Endothelial cell of umbilical vein (primary cell): ENCODE results near the gene AJAP1. TPM values are rescaled to one million over a fixed set of nuclear protein-coding genes. Genes with fewer than 3 reads are reported as not detected.

ENCODE experiments used
- BruUV-seq: library from RNA; stranded (reverse); fragments of 400-500 nt; replicated peaks from 2 replicates; lab custom pipeline; 2021; lab: Mats Ljungman, UMichigan
- CTCF ChIA-PET: fragments of 300-600, 350-600 bp; sonication (Branson Sonifier 250); formaldehyde crosslinking; loops from one replicate; lab custom pipeline; 2021; ENCODE audit warnings: antibody characterized with exemption, inconsistent platforms; lab: Charles Lee
- POLR2A ChIA-PET: fragments of 300-600, 350-600 bp; sonication (Branson Sonifier 250); formaldehyde crosslinking; loops from one replicate; lab custom pipeline; 2021; ENCODE audit warnings: antibody characterized with exemption, inconsistent platforms; lab: Charles Lee
- DNase-seq: peaks from one replicate; pipeline ENCODE4 v3.0.0-alpha.2; 2011; ENCODE audit warnings: low read depth, low spot score
- FAIRE-seq: peaks from 2 replicates; lab custom pipeline; 2011; peaks lifted over from hg19 to GRCh38; lab: Jason Lieb, UNC
- H2AFZ ChIP-seq: 2 replicates; pipeline ENCODE4 v1.6.0; 2012; ENCODE audit warnings: low read depth, low read length, control low read depth, inconsistent platforms
- H3K27ac ChIP-seq: 2 replicates; pipeline ENCODE4 v1.5.1; 2011; ENCODE audit warnings: low read depth, mild to moderate bottlenecking, control low read depth, low read length, moderate library complexity; ENCODE audit not compliant: insufficient read depth
- H3K27me3 ChIP-seq, 2 experiments: 2 replicates each; pipeline versions ENCODE4 v1.6.0 to v1.6.1; 2011; ENCODE audit warnings: low read length in 2 of 2, mixed read lengths in 1 of 2; ENCODE audit not compliant: control insufficient read depth in 2 of 2, insufficient read depth in 2 of 2
- H3K36me3 ChIP-seq, 2 experiments: 2 replicates in 1 of 2; 3 replicates in 1 of 2; pipeline ENCODE4 v1.5.1; 2011; ENCODE audit warnings: low read length in 2 of 2, mild to moderate bottlenecking in 1 of 2, moderate library complexity in 1 of 2; ENCODE audit not compliant: control insufficient read depth in 2 of 2, insufficient read depth in 2 of 2; ENCODE audit errors: extremely low read depth in 1 of 2
- H3K4me1 ChIP-seq: 3 replicates; pipeline ENCODE4 v1.5.1; 2011; ENCODE audit warnings: mild to moderate bottlenecking, low read length; ENCODE audit not compliant: control insufficient read depth, insufficient read depth; ENCODE audit errors: extremely low read depth
- H3K4me2 ChIP-seq: 2 replicates; pipeline ENCODE4 v1.6.1; 2011; ENCODE audit warnings: low read length, control low read depth, mixed read lengths; ENCODE audit not compliant: insufficient read depth
- H3K4me3 ChIP-seq, 3 experiments: fragments of 200-600 bp in 1 of 3; sonication (generic), shearing (Covaris generic) in 1 of 3; replicated peaks in 1 of 3; 2 replicates each; pipeline ENCODE4 v1.5.1; 2011 to 2016; ENCODE audit warnings: control low read depth in 3 of 3, low read length in 3 of 3, mild to moderate bottlenecking in 2 of 3, inconsistent platforms in 1 of 3, low read depth in 1 of 3, moderate library complexity in 1 of 3; ENCODE audit not compliant: insufficient read depth in 1 of 3
- H3K79me2 ChIP-seq: 2 replicates; pipeline ENCODE4 v1.6.0; 2012; ENCODE audit warnings: low read length, inconsistent platforms; ENCODE audit not compliant: control insufficient read depth, insufficient read depth
- H3K9ac ChIP-seq: replicated peaks from 2 replicates; pipeline ENCODE3; 2011; ENCODE audit warnings: low read length, control low read depth; ENCODE audit not compliant: insufficient read depth; ENCODE audit errors: extremely low read depth
- H3K9me1 ChIP-seq: replicated peaks from 3 replicates; pipeline ENCODE4 v1.6.0; 2011; ENCODE audit warnings: mild to moderate bottlenecking, low read length; ENCODE audit not compliant: control insufficient read depth, insufficient read depth; ENCODE audit errors: extremely low read depth
- H3K9me3 ChIP-seq: replicated peaks from 2 replicates; pipeline ENCODE4 v1.5.1; 2012; ENCODE audit warnings: low read length, inconsistent platforms; ENCODE audit not compliant: control insufficient read depth, insufficient read depth
- H4K20me1 ChIP-seq: replicated peaks from 2 replicates; pipeline ENCODE3; 2011; ENCODE audit warnings: mild to moderate bottlenecking, low read length; ENCODE audit not compliant: control insufficient read depth, insufficient read depth; ENCODE audit errors: extremely low read depth
- CTCF ChIP-seq, 2 donors: IDR thresholded peaks; 1 replicate in 1 of 2; 2 replicates in 1 of 2; pipeline ENCODE4 v1.5.1; 2011; ENCODE audit warnings: low read length in 2 of 2, mild to moderate bottlenecking in 2 of 2, moderate library complexity in 2 of 2, control low read depth in 1 of 2, inconsistent platforms in 1 of 2, low read depth in 1 of 2; ENCODE audit not compliant: insufficient read depth in 1 of 2; ENCODE audit errors: extremely low read depth in 1 of 2
- EZH2 ChIP-seq: IDR thresholded peaks from 2 replicates; pipeline ENCODE4 v1.6.1; 2012; ENCODE audit warnings: borderline replicate concordance, low read depth, mild to moderate bottlenecking, moderate library complexity, low read length, inconsistent platforms; ENCODE audit not compliant: severe bottlenecking
- FOS ChIP-seq: IDR thresholded peaks from 2 replicates; pipeline ENCODE4 v1.6.1; 2011; ENCODE audit warnings: mild to moderate bottlenecking, low read length, moderate library complexity, borderline replicate concordance; ENCODE audit not compliant: insufficient read depth
- GATA2 ChIP-seq: IDR thresholded peaks from 2 replicates; pipeline ENCODE4 v1.7.0; 2011; ENCODE audit warnings: low read depth, mild to moderate bottlenecking, moderate library complexity, mixed read lengths, low read length; ENCODE audit not compliant: insufficient read length, insufficient read depth
- JUN ChIP-seq: IDR thresholded peaks from 2 replicates; pipeline ENCODE4 v1.6.1; 2011; ENCODE audit warnings: borderline replicate concordance, low read depth; ENCODE audit not compliant: insufficient read length, insufficient read depth
- MYC ChIP-seq: IDR thresholded peaks from one replicate; pipeline ENCODE4 v1.6.1; 2011; ENCODE audit warnings: mild to moderate bottlenecking, low read depth, low read length
- POLR2A ChIP-seq: IDR thresholded peaks from 2 replicates; pipeline ENCODE4 v1.6.1; 2012; ENCODE audit warnings: low read depth, mild to moderate bottlenecking, control low read depth, low read length
- POLR2AphosphoS5 ChIP-seq: IDR thresholded peaks from 2 replicates; pipeline ENCODE4 v1.6.1; 2012; ENCODE audit warnings: low read depth, mild to moderate bottlenecking, control low read depth, low read length, moderate library complexity; ENCODE audit not compliant: insufficient read depth
- dilution Hi-C: fragments of 300-500 bp; cut with MboI; formaldehyde crosslinking; loops from one replicate; pipeline ENCODE4 v1.15.0; 2019; ENCODE audit warnings: low sequenced_read_pairs; ENCODE audit not compliant: extremely low pct_ligation_motif_present
- intact Hi-C: fragments of 100-400 bp; cut with micrococcal nuclease; formaldehyde crosslinking; loops from one replicate; pipeline ENCODE4 v1.10.0; 2022
- polyA plus RNA-seq, 4 experiments: library from polyadenylated mRNA; depleted of rRNA in 3 of 4; stranded (reverse) in 3 of 4; unstranded in 1 of 4; fragments of >200 nt; gene quantifications; 2 replicates each; pipeline versions ENCODE4 v1.2.1 to v1.2.3, GENCODE V29; 2011 to 2012; ENCODE audit warnings: missing spikeins in 1 of 4
- total RNA-seq: library from RNA; stranded (reverse); gene quantifications from 2 replicates; pipeline ENCODE4 v1.2.3, GENCODE V29; 2021
- TF ChIP-seq, protein P1 (sequence below): IDR thresholded peaks from 2 replicates; pipeline ENCODE4 v1.6.1; 2011; ENCODE audit not compliant: insufficient read depth, insufficient read length

The AJAP1 gene
- total and polyA plus RNA-seq, 2 donors (not counting 3 experiments of a cell fraction or from before 2014, with no cell fraction given), result not detected

- Histone ChIP-seq H3K4me2 (no peak overlapping the region), H4K20me1 (no peaks in the 10 kb centered on the region), H3K36me3 (no peaks in the 10 kb centered on the region), H3K27me3 (no peaks in the 10 kb centered on the region), H2AFZ (no peak overlapping the region), H3K4me3 (no peak overlapping the region), H3K27ac (no peak overlapping the region), H3K9ac (no peak overlapping the region), H3K9me3 (peaks cover 4% of the 10 kb centered on the region), H3K9me1 (no peaks in the 10 kb centered on the region), H3K4me1 (no peaks in the 10 kb centered on the region), H3K79me2 (no peaks in the 10 kb centered on the region)
- CTCF ChIA-PET, result no interaction called here
- dilution Hi-C loops, result no loop called here
- no TSS peak for BruUV-seq
- TF ChIP-seq POLR2A, result no peak
- TF ChIP-seq, protein P1, sequence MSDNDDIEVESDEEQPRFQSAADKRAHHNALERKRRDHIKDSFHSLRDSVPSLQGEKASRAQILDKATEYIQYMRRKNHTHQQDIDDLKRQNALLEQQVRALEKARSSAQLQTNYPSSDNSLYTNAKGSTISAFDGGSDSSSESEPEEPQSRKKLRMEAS, result no peak
- TF ChIP-seq EZH2, result no peak
- no peak for TF ChIP-seq MYC
- TF ChIP-seq FOS, result no peak
- no peak for TF ChIP-seq POLR2AphosphoS5
- no peak for TF ChIP-seq GATA2
- TF ChIP-seq JUN, result no peak
- TF ChIP-seq CTCF (IDR thresholded peaks at IDR 0.05; ENCODE audit: extremely low read depth in 1 of 2, insufficient read depth in 1 of 2, low read depth in 1 of 2, low read length in 2 of 2), result no peak
- DNase-seq, result no peak
- intact Hi-C loops, result no loop called here
- POLR2A ChIA-PET, result no interaction called here
- no peak for FAIRE-seq
These were observed 40.1 kb downstream of the AJAP1 start for GRCh38 chr1:4694492-4694891.
